Inflammatory macrophage treated with lipopolysaccharide for 4 hours (primary cell): Measurements from ENCODE around the gene ASH1L.
"Not testable (repeated sequence)": the region's sequence is repeated elsewhere in the genome, so short reads cannot be mapped to it uniquely, and the experiment has no call there.

Experiments used
- DNase-seq: peaks from one replicate; pipeline ENCODE4 v3.0.0-alpha.2; 2020

Gene ASH1L

DNA sequence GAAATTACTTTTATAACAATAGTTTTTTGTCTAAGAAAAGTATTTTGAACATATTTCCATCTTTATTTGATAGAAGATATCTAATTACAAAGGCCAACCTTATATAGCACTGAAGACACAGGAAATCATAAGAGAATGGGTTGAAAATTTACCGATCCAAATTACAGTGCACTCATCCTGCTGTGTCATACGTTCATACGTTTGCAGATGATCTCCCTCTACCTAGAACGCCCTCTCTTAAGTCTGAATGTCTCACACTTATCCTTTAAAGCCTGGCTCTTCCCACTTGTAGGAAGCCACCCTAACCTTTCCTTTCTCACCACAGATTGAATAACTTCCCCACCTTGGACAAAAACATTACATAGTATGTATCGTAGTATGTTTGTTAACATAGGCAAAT lies 9.3 kb downstream of the ASH1L start:
- no peak for DNase-seq

- no peak for DNase-seq
These were observed 13.9 kb downstream of the ASH1L start for GRCh38 chr1:155548706-155549105.

DNA sequence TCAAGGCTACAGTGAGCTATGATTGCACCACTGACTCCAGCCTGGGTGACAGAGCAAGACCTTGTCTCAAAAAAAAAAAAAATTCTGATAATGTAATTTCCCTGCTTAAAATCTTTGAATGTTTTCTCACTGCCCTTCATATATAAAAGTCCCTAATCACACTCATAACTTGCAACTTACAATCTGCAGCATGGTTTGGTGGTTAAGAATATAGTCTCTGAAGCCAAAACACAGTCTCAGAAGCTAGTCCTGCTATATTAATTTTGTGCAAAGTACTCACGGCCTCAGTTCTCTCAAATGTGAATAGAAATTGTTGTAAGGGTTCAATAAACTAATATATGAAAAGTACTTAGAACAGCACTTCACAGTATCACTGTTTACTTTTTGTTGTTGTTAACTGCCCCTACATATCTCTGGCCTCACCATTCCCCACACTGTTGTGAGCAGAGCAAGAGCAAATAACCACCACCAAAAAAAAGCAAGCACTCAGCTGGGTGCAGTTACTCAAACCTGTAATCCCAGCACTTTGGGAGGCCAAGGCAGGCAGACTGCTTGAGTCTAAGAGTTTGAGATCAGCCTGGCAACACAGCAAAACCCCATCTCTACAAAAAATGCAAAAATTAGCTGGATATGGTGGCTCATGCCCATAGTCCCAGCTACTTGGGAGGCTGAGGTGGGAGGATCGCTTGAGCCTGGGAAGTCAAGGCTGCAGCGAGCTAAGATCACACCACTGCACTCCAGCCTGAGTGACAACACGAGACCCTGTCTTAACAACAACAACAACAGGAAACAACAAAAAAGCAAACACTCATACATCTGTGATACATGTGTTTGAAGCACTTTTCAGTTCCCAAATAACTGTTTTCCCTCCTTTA lies 22.4 kb downstream of the ASH1L start:
- no peak for DNase-seq

DNA sequence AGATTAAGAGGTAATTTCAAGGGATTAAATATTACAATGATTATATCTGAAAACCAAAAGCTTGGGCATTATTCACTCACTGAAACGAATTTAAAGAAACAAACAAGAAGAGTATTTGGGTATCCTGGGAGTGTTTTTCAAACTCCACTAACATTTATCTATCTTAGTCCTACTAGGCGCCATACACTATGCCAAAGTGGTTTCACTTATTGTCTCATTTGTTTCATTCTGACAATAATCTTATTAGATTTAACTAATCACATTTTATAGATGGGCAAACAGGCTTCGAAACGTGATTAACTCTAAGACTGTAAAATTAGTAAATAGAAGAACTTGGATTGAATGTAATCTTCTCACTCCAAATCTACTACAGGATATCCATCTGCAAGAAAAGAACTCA lies 25.4 kb downstream of the ASH1L start:
- DNase-seq, result no peak

GRCh38 chr1:155531624-155532023 lies 31.0 kb downstream of the ASH1L start:
- no peak for DNase-seq

GRCh38 chr1:155529929-155530328 lies 32.7 kb downstream of the ASH1L start:
- no peak for DNase-seq

DNA sequence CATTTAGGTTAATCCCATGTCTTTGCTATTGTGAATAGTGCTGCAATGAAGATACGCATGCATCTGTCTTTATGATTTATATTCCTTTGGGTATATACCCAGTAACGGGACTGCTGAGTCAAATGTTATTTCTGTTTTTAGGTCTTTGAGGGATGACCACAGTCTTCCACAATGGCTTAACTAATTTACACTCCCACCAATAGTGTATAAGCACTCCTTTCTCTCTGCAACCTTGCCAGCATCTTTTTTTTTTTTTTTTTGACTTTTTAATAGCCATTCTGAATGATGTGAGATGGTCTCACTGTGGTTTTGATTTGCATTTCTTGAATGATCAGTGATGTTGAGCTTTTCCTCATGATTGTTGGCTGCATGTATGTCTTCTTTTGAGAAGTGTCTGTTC lies 33.5 kb downstream of the ASH1L start:
- DNase-seq, result no peak

GRCh38 chr1:155527677-155528076 lies 34.9 kb downstream of the ASH1L start:
- DNase-seq, result peak; percentile 89

DNA sequence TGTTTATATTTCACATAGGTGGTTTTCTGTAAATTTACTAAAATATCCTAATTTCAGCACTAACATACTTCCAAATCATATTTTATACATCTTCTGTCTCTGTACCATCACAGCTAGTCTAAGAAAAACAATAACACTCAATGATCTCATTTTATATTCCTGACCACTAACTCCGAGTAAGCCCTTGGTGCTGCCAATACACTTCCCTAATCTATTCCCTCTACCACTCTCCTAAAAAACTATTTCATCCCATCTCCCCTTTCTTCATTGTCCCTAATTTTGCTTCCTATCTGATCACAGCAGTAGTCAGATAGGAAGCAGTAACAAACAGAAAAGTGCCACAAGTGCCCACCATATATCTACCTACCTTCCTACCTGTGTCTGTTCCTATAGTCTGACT lies 36.2 kb downstream of the ASH1L start:
- no peak for DNase-seq

DNA sequence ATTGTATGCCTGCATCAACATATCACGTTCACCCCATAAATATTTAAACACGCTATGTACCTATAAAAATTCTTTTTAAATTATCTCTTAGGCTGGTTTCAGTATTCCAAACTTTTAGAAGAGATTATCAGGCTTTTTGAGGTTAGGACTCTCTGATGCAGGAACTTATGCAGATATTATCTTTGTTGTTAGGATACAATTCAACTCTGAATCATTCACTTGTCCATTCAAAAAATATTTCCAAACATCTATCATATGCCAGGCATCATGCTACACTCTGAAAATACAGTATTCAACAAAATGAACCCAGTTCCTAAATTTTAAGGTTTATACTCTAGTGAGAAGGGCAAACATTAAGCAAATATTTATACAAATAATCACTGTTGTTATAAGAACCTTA lies 40.5 kb downstream of the ASH1L start:
- DNase-seq, result no peak

- no peak for DNase-seq
These were observed 44.1 kb downstream of the ASH1L start for GRCh38 chr1:155518484-155518883.

- no peak for DNase-seq
These were observed 47.9 kb downstream of the ASH1L start for GRCh38 chr1:155514582-155515187.

GRCh38 chr1:155513300-155513916 lies 49.2 kb downstream of the ASH1L start:
- DNase-seq, result peak; percentile 96

GRCh38 chr1:155511385-155511784 lies 51.2 kb downstream of the ASH1L start:
- DNase-seq, result peak; percentile 54

GRCh38 chr1:155509064-155509463 lies 53.5 kb downstream of the ASH1L start:
- DNase-seq, result no peak

DNA sequence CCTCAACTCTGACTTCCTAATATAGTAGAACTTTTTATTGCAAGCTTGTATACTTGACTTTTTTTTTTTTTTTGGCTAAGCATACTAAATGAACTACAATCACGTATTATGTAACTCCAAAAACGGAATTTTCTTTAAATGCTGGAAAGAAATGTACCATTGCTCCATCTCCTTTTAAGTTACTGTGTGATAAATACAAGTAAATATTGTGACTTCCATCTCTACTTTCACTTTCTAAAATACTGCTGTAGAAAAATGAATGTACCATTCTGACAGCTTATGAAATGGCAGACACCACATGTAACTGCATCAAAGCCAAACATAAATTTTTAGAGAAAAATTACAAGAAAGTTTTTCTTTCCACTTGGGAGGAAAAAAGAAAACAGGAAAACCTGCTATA lies 54.7 kb downstream of the ASH1L start:
- DNase-seq, result peak; percentile 77

DNA sequence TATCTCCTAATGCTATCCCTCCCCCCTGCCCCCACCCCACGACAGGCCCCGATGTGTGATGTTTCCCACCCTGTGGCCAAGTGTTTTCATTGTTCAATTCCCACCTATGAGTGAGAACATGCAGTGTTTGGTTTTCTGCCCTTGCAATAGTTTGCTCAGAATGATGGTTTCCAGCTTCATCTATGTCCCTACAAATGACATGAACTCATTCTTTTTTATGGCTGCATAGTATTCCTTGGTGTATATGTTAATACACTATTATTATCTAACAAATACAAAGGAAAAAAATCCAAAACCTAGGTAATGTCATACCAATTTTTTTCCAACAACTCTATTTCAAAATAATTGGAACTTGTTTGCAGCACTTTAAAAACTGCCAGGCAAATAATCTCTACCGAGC lies 56.6 kb downstream of the ASH1L start:
- not testable (repeated sequence) for DNase-seq

- peak; percentile 67 for DNase-seq
These were observed 58.4 kb downstream of the ASH1L start for GRCh38 chr1:155504207-155504606.

DNA sequence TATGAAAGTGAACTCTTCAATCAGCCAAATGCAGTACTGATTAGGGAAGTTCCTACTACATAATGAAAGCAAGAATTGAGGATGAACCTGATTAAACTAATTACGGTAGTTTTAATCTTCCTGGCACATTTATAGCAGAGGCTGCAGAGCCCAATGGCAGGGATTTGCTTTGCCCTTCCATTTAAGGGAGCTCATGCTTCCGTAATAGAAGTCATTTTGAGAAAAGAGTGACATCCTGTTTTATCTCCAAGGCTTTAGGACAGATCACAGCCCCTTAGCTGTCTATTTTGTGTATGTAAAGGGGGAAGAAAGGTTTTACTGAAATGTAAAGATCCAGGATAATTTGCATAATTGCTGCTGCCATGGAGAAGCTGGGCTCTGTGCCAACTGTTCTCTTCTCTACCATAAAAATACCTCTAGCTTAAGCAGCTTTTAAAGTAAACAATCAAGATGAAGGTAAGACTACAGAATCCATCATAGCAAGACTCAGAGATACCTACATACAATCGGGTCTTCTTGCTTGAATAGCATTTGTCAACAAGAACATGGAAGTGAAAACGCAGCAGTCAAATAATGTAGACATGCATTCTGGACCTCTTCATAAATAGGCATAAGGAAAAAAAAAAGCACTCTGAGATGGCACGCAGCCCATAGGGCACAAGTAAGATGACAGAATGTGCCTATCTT lies 62.5 kb downstream of the ASH1L start:
- DNase-seq, result peak; percentile 72

DNA sequence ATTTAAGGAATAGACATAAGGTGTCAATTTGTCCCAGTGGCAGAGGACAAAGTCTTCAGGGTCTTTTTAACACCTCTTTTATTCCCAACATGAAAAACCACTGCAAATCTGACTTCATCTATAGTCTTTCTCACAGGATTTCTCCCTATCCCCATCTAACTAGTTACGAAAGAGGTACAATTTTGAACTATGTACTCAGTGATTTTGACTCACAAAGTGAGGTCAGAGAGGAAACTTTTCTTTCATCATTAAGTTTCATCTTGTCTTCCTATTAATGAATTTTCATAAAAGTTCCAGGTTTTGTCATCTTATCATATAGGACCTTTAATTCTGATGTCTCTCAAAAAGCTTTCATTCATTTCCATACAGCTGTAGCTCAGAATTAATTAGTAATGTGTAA lies 63.3 kb downstream of the ASH1L start:
- DNase-seq, result peak; percentile 94

GRCh38 chr1:155493595-155493994 lies 69.0 kb downstream of the ASH1L start:
- DNase-seq, result not testable (repeated sequence)

DNA sequence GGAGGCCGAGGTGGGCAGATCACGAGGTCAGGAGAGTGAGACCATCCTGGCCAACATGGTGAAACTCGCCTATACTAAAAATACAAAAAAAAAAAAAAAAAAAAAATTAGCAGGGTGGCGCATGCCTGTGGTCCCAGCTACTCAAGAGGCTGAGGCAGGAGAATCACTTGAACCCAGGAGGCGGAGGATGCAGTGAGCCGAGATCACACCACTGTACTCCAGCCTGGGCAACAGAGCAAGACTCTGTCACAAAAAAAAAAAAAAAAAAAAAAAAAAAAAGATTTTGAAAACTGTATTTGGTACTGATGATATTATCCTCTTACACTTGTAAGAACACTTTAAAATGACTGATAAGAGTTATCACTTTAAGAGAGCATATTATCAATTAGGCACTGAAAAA lies 74.2 kb downstream of the ASH1L start:
- not testable (repeated sequence) for DNase-seq

GRCh38 chr1:155487541-155487940 lies 75.1 kb downstream of the ASH1L start:
- no peak for DNase-seq
